Ureter (tissue), 1 donor: Measurements from ENCODE around the gene NR1H3. TPM values are rescaled to one million over a fixed set of nuclear protein-coding genes. Genes with fewer than 3 reads are reported as not detected.
A peak's percentile ranks its signal among the peaks of the same experiment; 100 is the strongest.

Experiments used
- DNase-seq: peaks from one replicate; pipeline ENCODE4 v3.0.0-alpha.2; 2020; ENCODE audit warnings: low spot score
- total RNA-seq: library from RNA; stranded (reverse); gene quantifications from one replicate; pipeline ENCODE4 v1.2.4, GENCODE V29; 2023
- donor health status: DM: yes; HTN: yes; CAD: no.

Gene NR1H3
- total RNA-seq, 1 donor from 2014 or later: 71.3 TPM

DNA sequence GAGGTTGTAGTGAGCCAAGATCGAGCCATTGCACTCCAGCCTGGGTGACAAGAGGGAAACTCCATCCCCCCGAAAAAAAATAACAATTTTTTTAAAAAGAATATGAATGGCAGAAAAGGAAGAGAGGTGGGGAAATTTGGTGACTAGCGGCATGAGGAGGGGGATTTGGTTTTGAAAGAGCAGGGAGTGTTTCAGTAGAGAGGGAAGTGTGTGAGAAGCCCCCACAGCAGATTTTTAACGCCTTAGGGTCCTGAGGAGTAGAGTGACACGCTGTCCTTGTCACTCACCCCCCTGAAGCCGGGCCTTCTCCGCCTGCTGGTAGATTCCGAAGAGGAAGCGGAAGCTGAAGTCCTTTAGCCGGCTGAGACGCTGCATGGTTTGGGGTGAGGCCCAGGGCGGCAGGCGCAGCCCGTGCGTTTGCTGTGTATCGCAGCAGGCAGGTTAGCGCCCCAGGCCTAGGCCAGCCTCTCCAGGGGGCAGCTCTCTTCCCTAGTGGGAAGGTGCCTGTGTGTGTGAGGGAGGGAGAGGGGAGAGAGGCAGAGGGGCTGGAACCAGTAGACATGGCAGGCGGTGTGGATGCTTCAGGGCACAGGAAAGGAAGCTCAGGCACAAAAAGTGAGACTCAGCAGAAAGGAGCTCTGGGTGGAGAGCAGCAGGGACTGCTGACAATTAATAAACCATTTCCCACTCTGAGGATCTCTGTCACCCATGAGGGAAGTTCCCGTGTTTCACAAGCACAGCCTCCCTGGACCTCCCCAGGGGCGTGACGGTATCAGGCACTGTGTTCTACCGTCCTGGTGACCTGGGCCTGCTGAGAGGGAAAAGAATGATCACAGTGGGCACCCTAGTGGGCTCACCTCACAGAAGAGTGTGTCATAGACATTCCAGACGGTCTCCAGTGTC, 13.1 kb upstream of the NR1H3 start:
- DNase-seq: no peak

DNA sequence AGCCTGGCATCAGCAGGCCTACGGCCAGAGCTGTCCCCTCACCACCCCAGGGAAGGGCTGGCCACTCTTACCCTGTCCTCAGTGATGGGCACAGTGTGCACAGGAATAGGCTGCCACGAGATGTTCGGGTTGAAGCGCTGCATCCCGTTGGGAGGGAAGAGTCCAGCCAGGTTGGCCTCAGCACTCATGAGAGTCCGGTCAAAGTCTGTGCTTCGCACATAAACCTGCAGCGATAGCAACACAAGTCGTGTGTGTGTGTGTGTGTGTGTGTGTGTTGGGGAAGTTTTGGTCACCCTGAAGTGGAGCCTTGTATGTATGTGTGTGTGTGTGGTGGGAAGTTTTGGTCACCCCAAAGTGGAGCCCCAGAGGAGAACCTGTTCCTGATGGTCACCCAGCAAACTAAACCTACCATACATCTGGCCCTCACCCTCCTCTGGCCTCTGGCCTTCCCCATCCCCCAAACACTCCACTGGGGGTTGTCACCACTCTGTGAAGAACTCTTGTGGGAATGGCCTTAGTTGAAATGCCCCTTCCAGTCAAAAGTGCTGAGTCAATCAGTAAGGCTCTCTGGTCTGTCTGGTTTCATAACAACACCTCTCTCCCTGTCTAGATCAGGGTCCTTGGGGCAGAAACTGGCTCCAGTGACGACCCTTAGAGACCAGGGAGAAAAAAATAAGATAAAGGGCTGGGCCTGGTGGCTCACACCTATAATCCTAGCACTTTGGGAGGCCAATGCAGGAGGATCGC, 12.0 kb upstream of the NR1H3 start:
- no peak for DNase-seq

DNA sequence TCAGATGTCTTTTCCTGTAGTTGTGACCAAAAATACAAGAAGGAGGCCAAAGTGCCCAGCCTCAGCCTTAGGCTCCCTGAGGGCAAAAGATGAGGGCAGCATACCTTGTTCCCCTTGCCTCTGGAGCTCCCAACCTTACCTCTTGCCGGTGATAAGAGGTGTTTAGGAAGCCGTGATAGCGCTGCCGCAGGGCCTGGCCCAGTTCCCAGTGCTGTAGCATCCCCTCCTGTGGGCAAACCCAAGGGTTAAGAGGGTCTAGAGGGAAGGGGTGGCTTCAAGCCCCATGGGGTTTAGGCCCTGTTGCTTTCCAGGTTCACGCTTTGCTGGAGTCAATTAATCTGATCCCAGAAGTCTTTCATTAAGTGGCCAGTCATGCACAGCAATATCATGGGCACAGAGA, 10.3 kb upstream of the NR1H3 start:
- no peak for DNase-seq

DNA sequence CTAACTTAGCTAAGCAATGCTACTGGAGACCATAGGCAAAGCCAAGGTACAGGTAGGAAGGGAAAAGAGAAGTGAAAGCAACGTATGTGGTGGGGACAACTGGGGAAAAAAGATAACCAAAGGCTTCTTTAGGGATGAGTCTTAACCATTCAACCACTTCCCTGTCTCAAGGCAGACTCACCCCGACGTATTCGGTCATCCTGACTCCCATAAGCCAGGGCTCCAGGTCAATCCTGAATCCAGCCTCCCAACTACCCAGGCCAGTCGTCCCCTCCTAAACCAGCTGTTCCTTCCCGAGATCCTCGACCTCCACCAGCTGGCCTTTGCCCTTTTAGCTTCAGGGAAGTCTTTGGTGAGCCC, 9.5 kb upstream of the NR1H3 start:
- DNase-seq: no peak

DNA sequence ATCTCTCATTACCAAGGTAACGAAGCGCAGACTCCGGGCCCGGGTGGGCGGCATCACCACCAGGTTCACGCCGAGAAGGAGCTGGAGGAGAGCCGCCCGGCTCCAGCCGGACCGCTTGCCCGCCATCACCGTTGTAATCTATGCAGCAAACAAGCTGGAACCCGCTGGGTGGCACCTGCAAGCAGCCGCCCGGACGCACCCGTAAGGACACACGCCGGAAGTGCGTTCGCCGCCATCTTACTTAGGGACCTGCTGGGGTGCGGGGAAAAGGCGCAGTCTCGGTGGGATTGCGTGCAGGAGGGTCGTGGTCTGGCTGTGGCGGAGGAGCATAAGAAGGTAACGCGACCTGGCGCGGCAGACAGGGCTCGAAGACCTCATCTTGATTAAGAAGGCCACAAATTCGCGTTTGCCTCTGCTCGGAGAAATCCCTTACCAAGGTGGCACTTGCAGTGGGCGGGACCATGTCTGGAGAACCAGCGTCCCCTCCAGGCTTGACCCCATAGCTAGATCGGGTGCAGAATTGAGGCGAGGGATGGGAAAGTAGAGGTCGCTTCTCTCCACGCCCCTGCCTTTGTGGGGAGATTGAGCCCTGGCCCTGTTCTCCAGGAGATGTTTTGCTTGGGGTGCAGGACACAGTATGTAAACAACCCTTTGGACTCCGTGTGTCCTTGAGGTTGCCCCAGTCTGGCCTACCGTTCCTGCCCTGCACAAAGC, 9.0 kb upstream of the NR1H3 start, which contains the start of gene ACP2:
Gene ACP2 (minus strand): TSS at position 151 of the 714 bp plus-strand sequence. CDS start 25 bp downstream, at position 126.
- DNase-seq: peak; percentile 90

DNA sequence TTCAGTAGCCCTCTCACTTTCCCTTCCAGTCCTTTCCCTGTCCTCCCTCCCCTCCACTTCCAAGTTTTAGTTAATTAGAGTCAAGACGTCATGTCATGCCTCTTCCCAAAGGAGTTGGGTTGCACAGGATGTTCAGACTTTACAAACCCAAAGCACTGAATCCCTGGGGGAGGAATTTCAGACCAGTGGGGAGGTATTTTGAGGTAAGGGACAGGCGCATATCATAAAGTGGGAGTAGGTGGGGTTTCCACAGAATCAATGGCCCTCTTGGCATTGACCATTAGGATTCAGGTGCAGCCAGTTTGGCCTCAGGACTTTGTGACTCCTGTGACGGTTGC, 8.4 kb upstream of the NR1H3 start:
- DNase-seq: no peak

DNA sequence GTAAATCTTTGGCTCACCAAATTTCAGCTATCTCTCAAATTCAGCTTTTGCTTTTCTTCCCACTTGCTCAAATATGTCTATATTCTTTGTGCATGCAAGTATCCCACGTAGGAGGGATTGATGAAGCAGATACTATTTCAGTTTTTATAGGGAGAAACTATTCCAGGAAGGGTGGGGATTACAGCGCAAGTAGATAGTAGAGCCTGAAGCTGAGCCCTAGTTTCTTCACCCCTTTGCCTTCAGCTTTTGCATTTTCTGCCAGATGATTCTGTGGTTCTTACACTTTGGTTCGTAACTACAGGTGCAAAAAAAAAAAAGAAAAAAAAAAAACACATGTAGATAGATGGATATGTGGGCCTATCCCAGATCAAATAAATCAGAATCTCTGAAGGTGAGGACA, 6.0 kb upstream of the NR1H3 start:
- no peak for DNase-seq

DNA sequence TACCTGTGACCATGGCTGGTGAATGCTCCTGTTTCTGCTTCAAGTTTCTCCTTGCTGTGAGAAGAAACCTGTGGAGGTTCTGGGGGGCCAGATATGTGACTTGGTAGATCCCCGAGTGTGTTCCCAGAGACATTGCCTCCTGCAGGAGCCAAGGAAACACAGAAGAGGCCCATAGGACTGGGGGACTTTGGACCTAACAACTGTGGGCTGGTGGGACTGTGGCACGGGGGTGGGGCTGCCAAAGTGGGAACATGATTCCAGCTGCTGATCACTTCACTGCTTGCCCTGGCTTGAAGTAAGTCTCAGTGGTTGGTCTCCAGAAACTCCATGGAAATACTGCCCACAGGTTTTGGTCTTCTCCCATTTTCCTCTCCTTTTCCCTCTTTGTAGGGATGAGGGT, 4.1 kb upstream of the NR1H3 start:
- no peak for DNase-seq

DNA sequence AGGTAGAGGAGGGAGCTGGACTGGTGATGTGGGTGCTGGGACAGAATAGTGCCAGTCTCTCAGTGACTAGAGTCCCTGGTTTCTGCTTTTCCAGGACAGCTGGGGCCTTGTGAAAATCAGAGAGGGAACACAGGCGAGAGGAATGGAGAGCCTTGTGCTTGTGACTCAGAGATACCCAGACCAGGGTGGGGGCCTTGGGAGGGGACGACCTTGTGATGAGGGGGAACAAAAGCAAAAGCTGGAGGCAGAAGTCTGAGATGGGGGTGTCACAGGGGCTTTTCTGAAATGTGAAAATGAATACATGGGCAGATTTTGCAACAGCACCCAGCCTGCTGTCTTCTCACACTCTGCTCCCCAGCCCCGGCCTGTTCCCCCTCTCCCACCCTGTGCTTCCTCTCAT, 3.4 kb upstream of the NR1H3 start:
- no peak for DNase-seq

DNA sequence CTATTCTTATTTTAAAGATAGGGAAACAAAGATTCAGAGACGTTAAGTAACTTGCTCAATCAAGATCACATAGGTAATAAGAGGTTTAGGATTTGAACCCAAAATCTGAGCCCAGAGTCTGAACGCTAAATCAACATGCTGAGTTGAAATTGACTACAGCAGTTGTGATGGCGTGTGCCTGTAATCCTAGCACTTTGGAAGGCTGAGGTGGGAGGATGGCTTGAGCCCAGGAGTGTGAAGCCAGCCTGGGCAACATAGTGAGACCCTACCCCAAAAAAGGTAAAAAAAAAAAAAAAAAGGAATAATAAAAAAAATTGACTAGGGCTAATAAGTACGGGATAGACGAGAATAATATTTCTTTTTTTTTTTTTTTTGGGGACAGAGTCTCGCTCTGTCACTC, 1.4 kb upstream of the NR1H3 start:
- DNase-seq: no peak

DNA sequence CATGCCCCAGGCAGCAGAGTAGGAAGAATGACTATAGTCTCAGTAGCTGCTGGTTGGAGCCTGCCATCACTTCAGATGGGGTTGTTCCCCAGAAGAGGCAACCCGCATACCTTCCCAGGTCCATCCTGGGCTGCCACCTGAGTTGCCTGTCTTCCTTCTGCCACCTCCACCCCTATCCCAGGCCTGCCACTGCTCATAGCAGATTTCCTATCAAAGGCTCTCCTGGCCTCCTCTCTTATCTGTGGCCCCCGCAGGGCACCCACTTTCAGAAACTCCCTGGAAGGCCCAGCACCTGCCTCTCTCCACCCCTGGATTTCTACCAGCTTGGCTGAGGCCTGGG, 649 bp upstream of the NR1H3 start:
- DNase-seq: no peak

DNA sequence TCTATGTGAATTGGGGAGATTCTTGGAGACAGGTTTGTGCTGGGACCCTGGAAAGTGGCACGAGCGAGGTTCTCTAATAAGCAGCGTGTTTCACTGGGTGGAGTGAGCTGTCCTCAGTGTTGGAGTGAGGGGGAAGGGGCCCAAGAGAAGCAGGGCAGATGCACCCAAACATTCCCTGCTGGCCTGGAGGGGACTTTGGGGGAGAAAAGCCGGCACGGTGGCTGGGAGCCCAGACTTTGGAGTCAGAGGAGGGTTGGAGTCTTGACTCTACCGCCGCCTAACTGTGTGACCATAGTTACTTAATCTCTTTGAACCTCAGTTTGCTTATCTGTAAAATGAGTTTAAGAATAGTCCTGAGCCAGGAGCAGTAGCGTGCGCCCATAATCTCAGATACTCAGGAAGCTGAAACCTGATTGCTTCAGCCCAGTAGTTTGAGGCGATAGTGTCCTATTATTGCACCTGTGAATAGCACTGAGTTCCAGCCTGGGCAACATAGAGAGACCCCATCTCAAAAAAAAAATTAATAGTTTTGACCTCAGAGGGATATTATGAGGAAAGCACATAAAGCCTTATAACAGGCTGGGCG, 614 bp downstream of the NR1H3 start:
- no peak for DNase-seq

DNA sequence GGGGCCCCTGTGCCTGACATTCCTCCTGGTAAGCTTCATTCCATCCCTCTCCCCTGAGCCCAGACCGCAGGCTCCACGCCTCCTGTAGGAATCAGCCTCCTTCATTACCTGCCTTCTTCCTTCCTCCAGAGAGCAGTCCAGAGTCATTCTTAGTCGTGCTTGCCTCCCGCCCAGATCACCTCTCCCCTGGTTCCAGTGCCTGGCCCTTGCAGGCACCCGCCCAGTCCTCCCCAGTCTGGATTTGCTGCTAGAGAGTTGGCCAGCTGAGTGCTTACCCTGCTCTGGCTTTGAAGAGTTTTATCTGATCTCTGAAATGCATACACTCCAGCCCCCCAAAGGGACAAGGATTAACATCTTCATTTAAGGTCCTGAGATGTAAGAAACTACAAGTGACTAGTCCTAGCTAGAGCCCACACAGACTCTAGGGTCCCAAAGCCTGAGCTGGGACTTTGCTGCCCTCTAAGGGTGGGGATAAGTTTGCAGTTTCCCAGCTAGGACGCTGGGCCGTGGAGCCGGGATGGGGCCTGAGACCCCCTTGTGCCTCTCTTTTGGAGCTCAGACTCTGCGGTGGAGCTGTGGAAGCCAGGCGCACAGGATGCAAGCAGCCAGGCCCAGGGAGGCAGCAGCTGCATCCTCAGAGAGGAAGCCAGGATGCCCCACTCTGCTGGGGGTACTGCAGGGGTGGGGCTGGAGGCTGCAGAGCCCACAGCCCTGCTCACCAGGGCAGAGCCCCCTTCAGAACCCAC, 1.6 kb downstream of the NR1H3 start:
- peak; percentile 74 for DNase-seq

DNA sequence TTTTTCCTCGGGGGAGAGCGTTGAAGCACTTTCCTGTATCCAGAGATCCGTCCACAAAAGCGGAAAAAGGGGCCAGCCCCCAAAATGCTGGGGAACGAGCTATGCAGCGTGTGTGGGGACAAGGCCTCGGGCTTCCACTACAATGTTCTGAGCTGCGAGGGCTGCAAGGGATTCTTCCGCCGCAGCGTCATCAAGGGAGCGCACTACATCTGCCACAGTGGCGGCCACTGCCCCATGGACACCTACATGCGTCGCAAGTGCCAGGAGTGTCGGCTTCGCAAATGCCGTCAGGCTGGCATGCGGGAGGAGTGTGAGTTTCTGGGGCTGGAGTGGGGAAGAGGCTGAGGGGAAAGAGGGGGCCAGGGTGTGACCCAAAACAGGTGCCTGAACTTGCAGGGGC, 2.6 kb downstream of the NR1H3 start:
- DNase-seq: no peak

DNA sequence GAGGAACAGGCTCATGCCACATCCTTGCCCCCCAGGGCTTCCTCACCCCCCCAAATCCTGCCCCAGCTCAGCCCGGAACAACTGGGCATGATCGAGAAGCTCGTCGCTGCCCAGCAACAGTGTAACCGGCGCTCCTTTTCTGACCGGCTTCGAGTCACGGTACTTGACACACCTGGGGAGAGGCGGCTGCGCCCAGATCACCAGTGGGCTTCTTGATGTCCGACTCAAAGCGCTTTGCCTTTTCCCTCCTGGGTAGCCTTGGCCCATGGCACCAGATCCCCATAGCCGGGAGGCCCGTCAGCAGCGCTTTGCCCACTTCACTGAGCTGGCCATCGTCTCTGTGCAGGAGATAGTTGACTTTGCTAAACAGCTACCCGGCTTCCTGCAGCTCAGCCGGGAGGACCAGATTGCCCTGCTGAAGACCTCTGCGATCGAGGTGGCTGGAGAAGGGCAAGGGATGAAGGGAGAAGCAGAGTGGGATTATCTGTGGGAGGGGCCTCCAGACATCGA, 3.5 kb downstream of the NR1H3 start:
- no peak for DNase-seq

DNA sequence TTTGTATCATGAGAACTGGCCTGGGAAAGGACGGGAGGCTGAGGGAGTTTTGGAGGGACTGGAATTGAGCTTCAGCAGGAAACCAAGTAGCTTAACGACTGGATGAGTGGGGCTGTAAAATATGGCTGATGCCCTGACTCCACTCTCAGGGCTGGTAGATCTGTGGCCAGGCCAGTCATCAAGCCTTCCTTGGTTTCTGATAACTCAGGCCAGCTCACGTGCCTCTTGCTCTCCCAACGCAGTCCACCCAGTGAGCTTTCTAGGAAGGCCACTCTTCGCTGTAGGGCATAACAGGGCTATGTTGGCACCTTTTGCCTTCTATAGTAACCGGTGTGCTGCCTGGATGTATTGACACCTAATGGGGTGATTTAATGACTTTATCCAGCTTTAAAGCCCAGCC, 6.3 kb downstream of the NR1H3 start:
- no peak for DNase-seq

DNA sequence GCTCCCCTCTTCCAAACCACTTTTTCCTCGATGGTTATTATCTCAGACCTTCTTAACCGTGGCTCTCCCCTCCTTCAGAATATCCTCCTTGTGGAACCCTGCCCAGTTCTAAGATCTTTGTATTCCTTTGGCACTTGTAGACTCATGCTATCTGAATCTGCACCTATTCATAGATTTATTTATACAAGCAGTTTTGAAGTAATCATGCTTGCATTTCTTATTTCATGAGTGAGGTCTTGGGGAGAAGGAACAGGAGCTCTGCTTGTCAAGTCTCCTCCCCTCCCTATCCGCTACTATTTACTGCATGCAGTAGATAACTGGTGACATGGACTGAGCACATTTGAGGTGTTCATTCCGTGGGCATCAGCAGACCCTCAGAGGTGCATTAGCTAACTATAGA, 6.7 kb downstream of the NR1H3 start:
- DNase-seq: no peak

DNA sequence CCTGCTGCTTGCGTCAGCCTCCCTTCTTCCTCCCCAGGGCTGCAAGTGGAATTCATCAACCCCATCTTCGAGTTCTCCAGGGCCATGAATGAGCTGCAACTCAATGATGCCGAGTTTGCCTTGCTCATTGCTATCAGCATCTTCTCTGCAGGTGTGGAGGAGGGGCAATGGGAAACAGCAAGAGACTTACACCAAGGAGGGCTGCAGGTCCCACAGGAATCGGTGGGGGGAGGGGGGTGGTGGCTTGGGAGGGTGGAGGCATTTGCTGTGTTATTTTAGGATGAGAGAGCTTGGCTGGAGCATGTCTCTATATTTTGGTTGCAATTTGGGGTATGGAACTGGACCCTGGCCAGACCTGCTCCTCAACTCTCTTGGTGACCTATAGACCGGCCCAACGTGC, 10.1 kb downstream of the NR1H3 start:
- no peak for DNase-seq

DNA sequence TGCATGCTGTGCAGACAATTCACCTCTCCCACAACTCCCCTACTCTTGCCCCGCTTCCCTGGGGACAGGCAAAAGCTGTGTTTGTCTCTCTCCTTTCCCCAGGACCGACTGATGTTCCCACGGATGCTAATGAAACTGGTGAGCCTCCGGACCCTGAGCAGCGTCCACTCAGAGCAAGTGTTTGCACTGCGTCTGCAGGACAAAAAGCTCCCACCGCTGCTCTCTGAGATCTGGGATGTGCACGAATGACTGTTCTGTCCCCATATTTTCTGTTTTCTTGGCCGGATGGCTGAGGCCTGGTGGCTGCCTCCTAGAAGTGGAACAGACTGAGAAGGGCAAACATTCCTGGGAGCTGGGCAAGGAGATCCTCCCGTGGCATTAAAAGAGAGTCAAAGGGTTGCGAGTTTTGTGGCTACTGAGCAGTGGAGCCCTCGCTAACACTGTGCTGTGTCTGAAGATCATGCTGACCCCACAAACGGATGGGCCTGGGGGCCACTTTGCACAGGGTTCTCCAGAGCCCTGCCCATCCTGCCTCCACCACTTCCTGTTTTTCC, 10.7 kb downstream of the NR1H3 start:
- no peak for DNase-seq

DNA sequence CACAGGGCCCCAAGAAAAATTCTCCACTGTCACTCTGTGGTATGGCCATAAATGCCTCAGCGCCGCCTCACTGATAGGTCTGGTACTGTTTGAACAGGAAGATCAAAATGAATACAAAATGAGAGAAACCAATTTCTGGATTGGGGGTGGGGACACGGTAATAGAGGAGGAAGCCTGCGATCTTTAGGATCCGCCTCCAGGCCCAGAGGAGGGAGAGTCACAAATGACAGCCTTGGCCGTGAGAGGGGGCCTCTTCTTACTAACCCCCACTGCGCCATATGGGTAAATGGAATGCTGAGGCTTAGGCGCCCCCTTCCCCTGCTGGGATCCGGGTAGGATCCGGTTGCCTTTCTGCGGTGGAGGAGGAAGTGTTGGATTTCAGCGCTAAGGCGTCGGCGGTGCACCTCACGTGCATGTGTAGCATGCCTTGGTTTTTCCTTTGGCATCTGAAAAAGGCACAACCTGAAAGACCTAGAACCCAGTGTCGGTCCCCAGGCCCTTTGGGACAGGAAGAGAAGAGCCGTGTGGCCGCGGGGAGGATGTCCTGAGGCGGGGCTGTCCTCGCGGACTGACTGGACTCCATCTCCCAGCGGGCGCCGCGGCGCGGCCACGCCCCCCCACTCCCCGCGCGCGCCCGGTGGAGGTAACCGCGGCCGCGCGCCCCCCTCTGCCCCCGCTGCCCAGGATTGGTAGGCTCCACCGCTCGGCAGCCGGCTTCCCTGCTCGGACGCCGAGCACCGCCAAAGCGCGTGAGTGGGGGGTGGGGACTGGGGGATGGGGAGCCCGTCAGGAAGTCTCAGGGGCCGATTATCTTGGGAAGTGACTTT, 11.4 kb downstream of the NR1H3 start:
- DNase-seq: peak; percentile 92
